Fibroblast of lung (primary cell): ENCODE measurements around the gene PSMC3.

Source experiments
- EZH2 ChIP-seq: IDR thresholded peaks from 2 replicates; pipeline ENCODE4 v1.5.1; 2012; ENCODE audit warnings: low read length, control low read depth, mild to moderate bottlenecking; ENCODE audit errors: missing control alignments
- TF ChIP-seq, protein P1 (sequence below), 2 donors: IDR thresholded peaks in 1 of 2; conservative IDR thresholded peaks in 1 of 2; 1 replicate in 1 of 2; 2 replicates in 1 of 2; pipeline ENCODE4 v1.5.1; 2011 to 2012; ENCODE audit warnings: low read length in 2 of 2, control low read depth in 1 of 2, inconsistent platforms in 1 of 2, low read depth in 1 of 2, mild to moderate bottlenecking in 1 of 2

DNA sequence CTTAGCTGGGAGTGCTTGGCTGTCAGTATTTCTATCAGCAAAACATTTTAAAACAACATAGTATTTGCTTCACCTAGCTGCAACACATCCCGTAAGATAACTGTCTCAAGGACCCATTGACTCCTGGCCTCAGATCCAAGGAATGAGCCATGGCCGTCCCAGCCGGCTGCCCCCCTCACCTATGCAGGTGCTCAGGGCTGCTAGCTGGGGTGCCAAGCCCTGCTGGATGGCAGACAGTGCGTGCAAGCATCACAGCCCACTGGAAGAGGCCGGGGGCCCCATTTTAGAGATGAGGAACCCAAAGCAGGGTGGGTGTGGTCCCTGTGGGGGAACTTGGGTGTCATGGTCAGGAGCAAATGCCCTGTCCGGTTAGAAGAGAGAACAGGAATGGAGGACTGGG is 8.5 kb downstream of the PSMC3 start:
- TF ChIP-seq, protein P1, sequence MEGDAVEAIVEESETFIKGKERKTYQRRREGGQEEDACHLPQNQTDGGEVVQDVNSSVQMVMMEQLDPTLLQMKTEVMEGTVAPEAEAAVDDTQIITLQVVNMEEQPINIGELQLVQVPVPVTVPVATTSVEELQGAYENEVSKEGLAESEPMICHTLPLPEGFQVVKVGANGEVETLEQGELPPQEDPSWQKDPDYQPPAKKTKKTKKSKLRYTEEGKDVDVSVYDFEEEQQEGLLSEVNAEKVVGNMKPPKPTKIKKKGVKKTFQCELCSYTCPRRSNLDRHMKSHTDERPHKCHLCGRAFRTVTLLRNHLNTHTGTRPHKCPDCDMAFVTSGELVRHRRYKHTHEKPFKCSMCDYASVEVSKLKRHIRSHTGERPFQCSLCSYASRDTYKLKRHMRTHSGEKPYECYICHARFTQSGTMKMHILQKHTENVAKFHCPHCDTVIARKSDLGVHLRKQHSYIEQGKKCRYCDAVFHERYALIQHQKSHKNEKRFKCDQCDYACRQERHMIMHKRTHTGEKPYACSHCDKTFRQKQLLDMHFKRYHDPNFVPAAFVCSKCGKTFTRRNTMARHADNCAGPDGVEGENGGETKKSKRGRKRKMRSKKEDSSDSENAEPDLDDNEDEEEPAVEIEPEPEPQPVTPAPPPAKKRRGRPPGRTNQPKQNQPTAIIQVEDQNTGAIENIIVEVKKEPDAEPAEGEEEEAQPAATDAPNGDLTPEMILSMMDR (conservative IDR thresholded peaks at IDR 0.05 in 1 of 2, IDR thresholded peaks at IDR 0.05 in 1 of 2; ENCODE audit: low read depth in 1 of 2, low read length in 2 of 2), result no peak
- TF ChIP-seq EZH2, result no peak
